Activated CD8-positive, alpha-beta memory T cell treated with anti-CD3 and anti-CD28 coated beads, Interleukin-2, amount 50 U/mL, for 24 hours (primary cell): Measurements from ENCODE around the gene NOPCHAP1.
"Not testable (repeated sequence)": the region's sequence is repeated elsewhere in the genome, so short reads cannot be mapped to it uniquely, and the experiment has no call there.

Source experiments
- DNase-seq: peaks from one replicate; pipeline ENCODE4 v3.0.0-alpha.2; 2020; ENCODE audit errors: extremely low read depth

Gene NOPCHAP1

GRCh38 chr12:104964856-104965205 is 21.3 kb upstream of the NOPCHAP1 start:
- no peak for DNase-seq

DNA sequence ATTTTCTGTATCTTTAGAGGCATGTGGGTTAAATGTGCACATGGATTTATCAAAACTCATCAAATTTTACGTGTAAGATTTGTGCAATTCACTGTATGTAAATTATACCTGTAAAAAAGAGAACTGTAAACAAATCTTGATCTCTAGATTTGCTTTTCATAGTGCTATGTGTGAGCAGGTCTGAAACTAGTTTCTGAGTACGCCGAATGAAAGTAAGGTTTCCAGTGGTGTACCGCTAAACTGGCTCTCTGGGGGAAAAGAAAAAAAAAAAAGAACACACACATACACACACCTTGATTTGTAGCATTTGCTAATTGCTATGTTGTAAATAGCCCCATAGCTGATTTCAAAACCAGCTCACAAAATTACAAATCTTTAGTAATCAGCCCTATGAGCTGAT is 19.4 kb upstream of the NOPCHAP1 start:
- DNase-seq: no peak

- DNase-seq: no peak
Observed at GRCh38 chr12:104969343-104969742, 16.8 kb upstream of the NOPCHAP1 start.

GRCh38 chr12:104971306-104971705 is 14.8 kb upstream of the NOPCHAP1 start:
- DNase-seq: no peak

DNA sequence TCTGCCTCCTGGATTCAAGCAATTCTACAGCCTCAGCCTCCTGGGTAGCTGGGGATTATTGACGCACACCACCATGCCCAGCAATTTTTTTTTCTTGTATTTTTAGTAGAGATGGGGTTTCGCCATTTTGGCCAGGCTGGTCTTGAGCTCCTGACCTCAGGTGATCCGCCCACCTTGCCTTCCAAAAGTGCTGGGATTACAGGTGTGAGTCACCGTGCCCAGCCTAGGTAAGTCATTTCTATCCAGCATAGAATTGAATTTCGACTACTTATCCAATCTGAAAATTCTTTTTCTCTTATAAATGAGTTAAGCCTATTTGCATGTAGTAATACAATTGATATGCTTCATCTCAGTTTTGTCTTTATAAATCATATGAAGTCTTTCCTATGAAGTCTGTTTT is 12.9 kb upstream of the NOPCHAP1 start:
- no peak for DNase-seq

- DNase-seq: no peak
Observed at GRCh38 chr12:104974626-104975290, 11.4 kb upstream of the NOPCHAP1 start.

- no peak for DNase-seq
Observed at GRCh38 chr12:104975587-104976343, 10.4 kb upstream of the NOPCHAP1 start.

DNA sequence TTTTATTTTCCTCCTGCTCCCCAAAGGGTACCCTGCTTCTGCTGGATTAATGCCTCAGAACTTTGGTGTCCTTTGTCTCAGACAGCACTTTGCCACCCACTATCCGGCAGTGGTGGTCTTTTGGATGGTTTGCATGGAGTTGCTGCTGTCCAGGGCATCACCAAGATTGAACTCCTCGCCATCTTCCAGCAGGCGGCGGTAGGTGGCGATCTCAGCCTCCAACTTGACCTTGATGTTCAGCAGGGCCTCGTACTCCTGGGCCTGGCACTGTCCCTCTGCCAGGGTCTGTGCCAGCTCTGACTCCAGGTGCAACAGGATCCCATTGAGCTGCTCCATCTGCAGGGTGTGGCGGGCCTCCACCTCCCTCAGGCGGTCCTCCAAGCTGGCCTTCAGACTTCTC is 9.4 kb upstream of the NOPCHAP1 start:
- no peak for DNase-seq

GRCh38 chr12:104977688-104978087 is 8.4 kb upstream of the NOPCHAP1 start:
- DNase-seq: not testable (repeated sequence)

DNA sequence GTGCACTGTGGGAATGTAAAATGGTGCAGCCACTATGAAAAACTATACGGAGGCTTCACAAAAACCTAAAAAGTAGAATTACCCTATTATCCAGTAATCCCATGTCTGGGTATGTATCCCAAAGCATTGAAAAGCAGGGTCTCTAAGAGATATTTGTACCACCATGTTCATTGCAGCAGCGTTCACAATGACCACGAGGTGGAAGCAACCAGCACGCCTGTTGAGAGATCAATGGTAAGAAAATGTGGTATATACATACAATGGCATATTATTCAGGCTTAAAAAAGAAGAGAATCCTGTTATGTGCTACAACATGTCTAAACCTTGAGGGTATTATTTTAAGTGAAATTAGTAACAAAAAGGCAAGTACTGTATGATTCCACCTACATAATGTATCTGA is 910 bp upstream of the NOPCHAP1 start:
- DNase-seq: no peak

- DNase-seq: no peak
Observed at GRCh38 chr12:104990950-104991349, 4.8 kb downstream of the NOPCHAP1 start.

GRCh38 chr12:104991565-104992128 is 5.5 kb downstream of the NOPCHAP1 start:
- DNase-seq: no peak

- DNase-seq: no peak
Observed at GRCh38 chr12:104994336-104994735, 8.2 kb downstream of the NOPCHAP1 start.

GRCh38 chr12:104997541-104997940 is 11.4 kb downstream of the NOPCHAP1 start:
- no peak for DNase-seq

DNA sequence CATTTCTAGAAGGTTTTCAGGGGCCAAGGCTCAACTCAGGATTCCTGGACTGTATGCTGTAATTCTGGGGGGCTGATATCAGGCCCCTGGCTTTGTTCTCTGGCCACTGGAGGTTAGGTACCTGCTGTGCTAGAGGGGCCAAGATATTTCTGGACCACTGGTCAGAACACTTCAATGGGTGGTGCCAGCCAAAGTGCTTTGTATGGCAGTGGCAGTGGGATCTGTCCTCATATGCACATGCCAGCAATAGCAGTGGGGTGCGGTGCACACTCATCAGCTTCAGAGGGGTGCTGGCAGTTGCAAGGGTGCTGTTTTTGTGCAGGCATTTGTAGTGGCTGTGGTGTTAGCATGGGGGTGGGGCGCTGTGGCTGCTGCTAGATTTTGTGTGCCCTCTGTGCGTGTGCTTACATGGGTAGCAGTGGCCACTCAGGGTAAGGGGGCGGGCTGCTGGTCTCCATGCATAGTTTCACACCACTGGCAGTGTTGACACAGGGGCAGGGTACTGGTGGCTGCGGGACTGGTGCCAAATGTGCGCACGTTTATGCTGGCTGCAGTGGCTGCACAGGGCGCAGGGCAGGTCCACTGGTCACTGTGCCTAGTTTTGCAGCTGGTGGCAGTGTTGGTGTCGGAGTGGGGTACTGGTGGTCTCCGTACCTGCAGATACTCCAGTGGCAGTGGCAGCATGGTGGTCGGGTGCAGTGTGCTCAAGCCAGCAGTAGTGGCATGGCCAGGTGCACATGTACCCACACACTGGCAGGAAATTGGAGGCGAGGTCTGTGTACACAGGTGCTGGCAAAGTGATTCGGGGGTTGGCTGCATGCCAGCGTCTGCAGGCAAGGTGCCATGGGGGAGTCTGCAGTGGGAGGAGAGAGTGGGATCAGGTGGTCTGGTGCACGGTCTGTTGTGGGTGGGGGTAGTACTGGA is 12.6 kb downstream of the NOPCHAP1 start:
- DNase-seq: no peak

DNA sequence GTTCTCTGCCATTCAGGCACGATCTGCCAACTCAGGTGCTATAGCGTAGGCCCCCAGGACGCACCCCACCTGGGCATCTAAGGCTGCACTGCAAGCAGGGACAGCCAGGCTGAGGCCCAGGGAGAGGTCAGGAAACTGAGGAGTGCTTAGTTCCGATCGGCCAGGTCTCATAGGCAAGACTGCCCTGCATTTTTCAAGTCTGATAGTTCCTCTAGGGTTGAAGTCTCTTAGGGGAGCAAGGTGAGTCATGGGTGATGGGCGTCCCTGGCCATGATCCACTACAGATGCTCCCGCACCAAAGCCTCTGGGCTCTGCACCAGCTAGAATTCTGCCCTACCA is 13.2 kb downstream of the NOPCHAP1 start:
- DNase-seq: no peak

GRCh38 chr12:105001476-105001875 is 15.4 kb downstream of the NOPCHAP1 start:
- no peak for DNase-seq

DNA sequence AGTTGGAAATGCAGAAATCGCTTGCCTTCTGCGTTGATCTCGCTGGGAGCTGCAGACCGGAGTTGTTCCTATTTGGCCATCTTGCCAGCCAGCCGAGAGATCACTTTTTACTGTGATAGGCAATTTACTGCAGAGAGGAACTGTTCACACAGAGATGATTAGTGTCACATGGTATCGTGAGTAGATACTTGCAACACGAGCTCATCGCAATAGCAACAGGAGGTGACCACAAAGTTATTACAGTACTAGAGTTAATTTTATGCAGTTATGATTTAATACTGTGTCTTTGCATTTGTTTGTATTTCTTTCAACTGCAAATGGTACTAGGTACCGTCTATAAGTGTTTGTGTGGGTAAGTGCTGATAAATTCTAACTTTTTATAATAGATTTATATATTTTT is 27.8 kb downstream of the NOPCHAP1 start:
- no peak for DNase-seq

DNA sequence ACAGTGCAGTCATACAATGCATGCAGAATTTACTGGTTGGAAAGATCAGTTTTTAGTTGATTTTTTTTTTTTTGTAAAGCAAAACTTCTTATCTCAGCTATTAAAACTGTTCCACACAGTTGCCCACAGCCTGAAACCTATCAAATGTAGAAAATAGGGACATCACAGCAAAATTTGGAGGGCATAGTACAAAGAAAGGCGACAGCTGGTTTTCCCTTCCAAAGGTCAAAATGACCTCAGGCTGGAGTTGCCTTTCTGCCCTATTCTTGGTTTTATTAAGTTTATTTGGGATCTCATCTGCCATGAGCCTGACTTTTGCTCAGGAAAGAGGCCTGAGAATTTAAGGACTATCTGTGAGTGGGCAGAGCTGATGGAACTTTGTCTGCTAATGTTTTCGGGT is 28.5 kb downstream of the NOPCHAP1 start:
- DNase-seq: no peak

DNA sequence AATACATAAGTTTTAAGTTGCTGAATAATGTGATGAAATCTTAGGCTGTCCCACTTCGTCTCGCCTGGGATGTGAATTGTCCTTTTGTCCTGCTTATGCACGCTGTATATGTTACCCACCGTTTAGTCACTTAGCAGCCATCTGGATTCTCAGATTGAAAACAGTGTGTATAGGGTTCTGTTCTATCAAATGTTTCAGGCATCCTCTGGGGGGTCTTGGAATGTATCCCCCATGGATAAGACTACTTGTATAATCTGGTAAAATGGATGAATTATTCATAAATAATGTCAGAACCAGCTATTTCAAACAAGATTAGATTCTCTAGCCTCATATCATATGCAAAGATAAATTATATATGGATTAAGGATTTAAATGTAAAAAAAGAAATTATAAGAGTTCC is 29.4 kb downstream of the NOPCHAP1 start:
- no peak for DNase-seq

- no peak for DNase-seq
Observed at GRCh38 chr12:105018012-105018411, 31.9 kb downstream of the NOPCHAP1 start.

GRCh38 chr12:105018776-105019175 is 32.7 kb downstream of the NOPCHAP1 start:
- DNase-seq: no peak
